PC-3 (cell line): Measurements from ENCODE around the gene DIP2B. TPM values are rescaled to one million over a fixed set of nuclear protein-coding genes. Genes with fewer than 3 reads are reported as not detected.

Source experiments
- ATAC-seq: fragments of 200-7000 bp; cut with Tn5 transposase; 2 replicates; pipeline ENCODE4 v1.9.1; 2020; ENCODE audit warnings: mild to moderate bottlenecking, moderate library complexity
- BruUV-seq: library from RNA; stranded (reverse); fragments of 400-500 nt; replicated peaks from 2 replicates; lab custom pipeline; 2021; lab: Mats Ljungman, UMichigan
- CTCF ChIA-PET: fragments of 300-600 bp; sonication (Branson Sonifier 250); formaldehyde crosslinking; loops from one replicate; lab custom pipeline; 2022; ENCODE audit warnings: antibody characterized with exemption; lab: Charles Lee
- POLR2A ChIA-PET: fragments of 300-600 bp; sonication (Branson Sonifier 250); formaldehyde crosslinking; loops from one replicate; lab custom pipeline; 2022; ENCODE audit warnings: antibody characterized with exemption; ENCODE audit not compliant: unreplicated experiment; lab: Charles Lee
- DNase-seq: peaks from one replicate; pipeline ENCODE4 v3.0.0-alpha.2; 2015
- H2AFZ ChIP-seq: fragments of 300-600 bp; sonication (generic); 2 replicates; pipeline ENCODE4 v1.6.0; 2016; ENCODE audit warnings: antibody characterized with exemption, low read length
- H3F3A ChIP-seq: fragments of 300-600 bp; sonication (generic); one replicate; pipeline ENCODE4 v1.6.0; 2017; ENCODE audit warnings: antibody characterized with exemption, low read length, control low read depth, mild to moderate bottlenecking; ENCODE audit not compliant: unreplicated experiment
- H3K27ac ChIP-seq: fragments of 300-600 bp; sonication (generic); 2 replicates; pipeline ENCODE4 v1.5.1; 2016; ENCODE audit warnings: mild to moderate bottlenecking, low read length
- H3K27me3 ChIP-seq: fragments of 300-600 bp; sonication (generic); 2 replicates; pipeline ENCODE4 v1.6.1; 2016; ENCODE audit warnings: low read length, mixed read lengths
- H3K36me3 ChIP-seq: fragments of 300-600 bp; sonication (generic); 2 replicates; pipeline ENCODE4 v1.6.1; 2016; ENCODE audit warnings: low read depth, mixed run types, low read length, mixed read lengths
- H3K4me1 ChIP-seq: fragments of 300-600 bp; sonication (generic); 2 replicates; pipeline ENCODE4 v1.5.1; 2016; ENCODE audit warnings: low read length; ENCODE audit not compliant: insufficient read depth
- H3K4me2 ChIP-seq: fragments of 300-600 bp; sonication (generic); 2 replicates; pipeline ENCODE4 v1.6.0; 2016; ENCODE audit warnings: low read length
- H3K4me3 ChIP-seq: fragments of 300-600 bp; sonication (generic); 2 replicates; pipeline ENCODE4 v1.5.1; 2016; ENCODE audit warnings: mild to moderate bottlenecking, low read length, mixed read lengths
- H3K79me2 ChIP-seq: fragments of 300-600 bp; sonication (generic); 2 replicates; pipeline ENCODE4 v1.6.1; 2017; ENCODE audit warnings: low read length, mixed read lengths
- H3K9ac ChIP-seq: fragments of 300-600 bp; sonication (generic); 2 replicates; pipeline ENCODE4 v1.6.0; 2016; ENCODE audit warnings: mild to moderate bottlenecking, low read length
- H3K9me2 ChIP-seq: fragments of 300-600 bp; sonication (generic); replicated peaks from 2 replicates; pipeline ENCODE4 v1.6.1; 2016; ENCODE audit warnings: mixed run types, low read length, mixed read lengths
- H3K9me3 ChIP-seq: fragments of 300-600 bp; sonication (generic); 2 replicates; pipeline ENCODE4 v1.6.1; 2016; ENCODE audit warnings: low read length, mixed read lengths
- H4K20me1 ChIP-seq: fragments of 300-600 bp; sonication (generic); 2 replicates; pipeline ENCODE4 v1.6.1; 2016; ENCODE audit warnings: low read length, mixed read lengths
- EZH2 ChIP-seq: fragments of 300-600 bp; sonication (generic); IDR thresholded peaks from one replicate; pipeline ENCODE4 v1.6.1; 2017; ENCODE audit warnings: antibody characterized with exemption, mild to moderate bottlenecking, low read length; ENCODE audit not compliant: unreplicated experiment
- EZH2phosphoT487 ChIP-seq: fragments of 300-600 bp; sonication (generic); IDR thresholded peaks from 2 replicates; pipeline ENCODE4 v1.6.1; 2018; ENCODE audit warnings: mild to moderate bottlenecking, antibody characterized with exemption, low read length, borderline replicate concordance
- intact Hi-C: fragments of 100-400 bp; cut with micrococcal nuclease; formaldehyde crosslinking; loops from 2 replicates; pipeline ENCODE4 v1.9.0; 2023
- total RNA-seq: library from RNA; depleted of rRNA; stranded (reverse); fragments of >200 nt; gene quantifications from 2 replicates; pipeline ENCODE4 v1.2.3, GENCODE V29; 2014
- TF ChIP-seq, protein P1 (sequence below): fragments of 300-600 bp; sonication (generic); conservative IDR thresholded peaks from 2 replicates; pipeline ENCODE4 v1.5.1; 2017; ENCODE audit warnings: antibody characterized with exemption, low read depth, mild to moderate bottlenecking, low read length

Gene DIP2B
- total RNA-seq, 1 experiment from 2014 or later = 36.3 TPM

DNA sequence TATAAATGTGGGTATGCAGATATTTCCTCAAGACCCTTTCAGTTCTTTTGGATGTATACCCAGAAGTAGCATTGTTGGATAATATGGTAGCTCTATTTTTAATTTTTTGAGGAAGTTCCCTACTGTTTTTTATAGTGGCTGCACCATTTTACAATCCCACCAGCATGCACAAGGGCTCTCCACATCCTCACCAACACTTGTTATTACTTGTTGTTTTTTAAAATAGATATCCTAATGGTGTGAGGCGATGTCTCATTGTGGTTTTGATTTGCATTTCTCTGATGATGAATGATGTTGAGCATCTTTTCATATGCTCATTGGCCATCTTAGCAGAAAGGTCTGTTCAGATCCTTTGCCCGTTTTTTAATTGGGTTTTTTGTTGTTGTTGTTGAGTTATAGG, 47.1 kb downstream of the DIP2B start:
- H3K4me2 ChIP-seq = no peak overlapping the region
- intact Hi-C loops = no loop called here
- H3K9ac ChIP-seq = no peak overlapping the region
- H3K4me3 ChIP-seq = no peak overlapping the region
- no peak overlapping the region for H3K27ac ChIP-seq
- H3K79me2 ChIP-seq = peaks cover 89% of the 10 kb centered on the region
- ChIA-PET POLR2A (no interaction called here), CTCF (no interaction called here)
- H3K9me2 ChIP-seq = no peaks in the 10 kb centered on the region
- no peaks in the 10 kb centered on the region for H3K36me3 ChIP-seq
- no peaks in the 10 kb centered on the region for H3F3A ChIP-seq
- H3K9me3 ChIP-seq = no peaks in the 10 kb centered on the region
- H4K20me1 ChIP-seq = no peaks in the 10 kb centered on the region
- TF ChIP-seq, protein P1, sequence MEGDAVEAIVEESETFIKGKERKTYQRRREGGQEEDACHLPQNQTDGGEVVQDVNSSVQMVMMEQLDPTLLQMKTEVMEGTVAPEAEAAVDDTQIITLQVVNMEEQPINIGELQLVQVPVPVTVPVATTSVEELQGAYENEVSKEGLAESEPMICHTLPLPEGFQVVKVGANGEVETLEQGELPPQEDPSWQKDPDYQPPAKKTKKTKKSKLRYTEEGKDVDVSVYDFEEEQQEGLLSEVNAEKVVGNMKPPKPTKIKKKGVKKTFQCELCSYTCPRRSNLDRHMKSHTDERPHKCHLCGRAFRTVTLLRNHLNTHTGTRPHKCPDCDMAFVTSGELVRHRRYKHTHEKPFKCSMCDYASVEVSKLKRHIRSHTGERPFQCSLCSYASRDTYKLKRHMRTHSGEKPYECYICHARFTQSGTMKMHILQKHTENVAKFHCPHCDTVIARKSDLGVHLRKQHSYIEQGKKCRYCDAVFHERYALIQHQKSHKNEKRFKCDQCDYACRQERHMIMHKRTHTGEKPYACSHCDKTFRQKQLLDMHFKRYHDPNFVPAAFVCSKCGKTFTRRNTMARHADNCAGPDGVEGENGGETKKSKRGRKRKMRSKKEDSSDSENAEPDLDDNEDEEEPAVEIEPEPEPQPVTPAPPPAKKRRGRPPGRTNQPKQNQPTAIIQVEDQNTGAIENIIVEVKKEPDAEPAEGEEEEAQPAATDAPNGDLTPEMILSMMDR = no peak
- TF ChIP-seq EZH2 (no peak), EZH2phosphoT487 (no peak)
- DNase-seq = no peak
- H3K27me3 ChIP-seq = no peaks in the 10 kb centered on the region
- no peak overlapping the region for H2AFZ ChIP-seq
- BruUV-seq = no TSS peak
- peaks cover 35% of the 10 kb centered on the region for H3K4me1 ChIP-seq
- ATAC-seq = no peak

DNA sequence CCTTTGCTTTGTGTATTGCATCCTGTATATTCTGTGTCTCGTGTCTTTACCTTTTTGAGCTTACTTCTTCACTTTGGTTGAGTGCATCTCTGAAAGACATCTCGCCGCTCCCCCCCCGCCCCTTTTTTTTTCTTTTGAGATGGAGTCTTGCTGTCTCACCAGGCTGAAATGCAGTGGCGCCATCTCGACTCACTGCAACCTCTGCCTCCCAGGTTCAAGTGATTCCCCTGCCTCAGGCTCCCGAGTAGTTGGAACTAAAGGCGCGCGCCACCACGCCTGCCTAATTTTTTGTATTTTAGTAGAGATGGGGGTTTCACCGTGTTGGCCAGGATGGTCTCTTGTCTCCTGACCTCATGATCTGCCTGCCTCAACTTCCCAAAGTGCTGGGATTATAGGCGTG, 49.9 kb downstream of the DIP2B start:
- intact Hi-C loops = no loop called here
- H3K27me3 ChIP-seq = no peaks in the 10 kb centered on the region
- no TSS peak for BruUV-seq
- ChIA-PET POLR2A (interaction anchor here (0.7 kb wide), 1 partner anchor 176 kb away, joined by 4 read pairs; no protein-coding TSS in a partner anchor), CTCF (interaction anchor here (0.6 kb wide), 1 partner anchor 38 kb away, joined by 4 read pairs; no protein-coding TSS in a partner anchor)
- H3K4me1 ChIP-seq = peaks cover 37% of the 10 kb centered on the region
- no peak for TF ChIP-seq EZH2
- no peak for TF ChIP-seq EZH2phosphoT487
- TF ChIP-seq, protein P1 = no peak
- DNase-seq (no peak), ATAC-seq (no peak)
- no peak overlapping the region for H3K9ac ChIP-seq
- no peaks in the 10 kb centered on the region for H3K9me2 ChIP-seq
- no peak overlapping the region for H3K4me3 ChIP-seq
- no peaks in the 10 kb centered on the region; the same call in 1 of the 2 replicates for H3K36me3 ChIP-seq
- no peaks in the 10 kb centered on the region for H3F3A ChIP-seq
- no peaks in the 10 kb centered on the region for H4K20me1 ChIP-seq
- no peak overlapping the region for H2AFZ ChIP-seq
- H3K9me3 ChIP-seq = no peaks in the 10 kb centered on the region
- peaks cover 91% of the 10 kb centered on the region for H3K79me2 ChIP-seq
- no peak overlapping the region for H3K27ac ChIP-seq
- no peak overlapping the region for H3K4me2 ChIP-seq

DNA sequence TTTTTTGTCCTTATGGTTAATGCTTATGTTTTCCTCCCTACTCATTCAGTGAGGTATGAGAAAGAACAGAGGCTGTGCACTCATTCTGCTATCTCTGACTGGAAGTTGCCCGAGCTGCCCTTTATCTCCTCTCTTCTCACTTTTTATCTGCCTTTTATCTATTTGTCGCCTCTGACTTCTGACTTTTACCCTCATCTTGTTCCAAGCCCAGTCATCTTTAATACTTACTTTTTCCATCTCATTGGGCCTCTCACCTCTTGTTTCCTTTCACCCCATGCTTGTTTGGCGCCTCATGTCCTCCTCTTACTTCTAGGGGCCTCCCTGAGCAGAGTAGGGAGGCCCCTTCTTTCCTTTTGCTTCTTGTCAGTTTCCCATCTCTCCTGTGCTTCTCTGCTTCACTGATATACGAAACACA, 50.7 kb downstream of the DIP2B start:
- POLR2A ChIA-PET = no interaction called here
- Histone ChIP-seq H3K4me2 (peak overlapping the region; percentile 46), H3F3A (no peaks in the 10 kb centered on the region), H3K9me2 (no peaks in the 10 kb centered on the region), H3K9ac (no peak overlapping the region), H3K27ac (peak overlapping the region; percentile 88), H3K79me2 (peaks cover 86% of the 10 kb centered on the region), H3K27me3 (no peaks in the 10 kb centered on the region), H3K9me3 (no peaks in the 10 kb centered on the region), H3K4me1 (peaks cover 29% of the 10 kb centered on the region), H4K20me1 (no peaks in the 10 kb centered on the region), H2AFZ (no peak overlapping the region), H3K36me3 (no peaks in the 10 kb centered on the region; the same call in 1 of the 2 replicates), H3K4me3 (no peak overlapping the region)
- intact Hi-C loops = no loop called here
- DNase-seq (no peak), ATAC-seq (no peak)
- CTCF ChIA-PET = no interaction called here
- TF ChIP-seq, protein P1 = no peak
- TF ChIP-seq EZH2phosphoT487 = no peak
- no peak for TF ChIP-seq EZH2
- BruUV-seq = no TSS peak
